NT2/D1 (cell line): Measurements from ENCODE around the gene PSMB5.

Experiments
- DNase-seq: peaks from one replicate; pipeline ENCODE4 v3.0.0-alpha.2; 2011; ENCODE audit warnings: low read depth, low spot score
- H3K27me3 ChIP-seq: 2 replicates; pipeline ENCODE4 v1.6.0; 2011; ENCODE audit warnings: mild to moderate bottlenecking; ENCODE audit not compliant: insufficient read length, insufficient read depth
- H3K36me3 ChIP-seq: 2 replicates; pipeline ENCODE4 v1.6.1; 2011; ENCODE audit warnings: mild to moderate bottlenecking, low read length, mixed read lengths; ENCODE audit not compliant: insufficient read depth, insufficient read length
- H3K4me1 ChIP-seq: 2 replicates; pipeline ENCODE4 v1.5.1; 2011; ENCODE audit not compliant: insufficient read depth, insufficient read length
- H3K4me3 ChIP-seq: 2 replicates; pipeline ENCODE4 v1.5.1; 2011; ENCODE audit warnings: low read depth; ENCODE audit not compliant: insufficient read length
- H3K9ac ChIP-seq: 2 replicates; pipeline ENCODE4 v1.6.0; 2011; ENCODE audit warnings: low read depth; ENCODE audit not compliant: insufficient read length
- H3K9me3 ChIP-seq: 2 replicates; pipeline ENCODE4 v1.5.1; 2011; ENCODE audit warnings: mild to moderate bottlenecking, low read length; ENCODE audit not compliant: insufficient read depth
- SUZ12 ChIP-seq: IDR thresholded peaks from 2 replicates; pipeline ENCODE4 v1.6.1; 2011; ENCODE audit not compliant: insufficient read length, insufficient read depth; ENCODE audit errors: extremely low read depth
- YY1 ChIP-seq: IDR thresholded peaks from 2 replicates; pipeline ENCODE4 v1.6.1; 2011; ENCODE audit not compliant: insufficient read length, insufficient read depth
- ZNF274 ChIP-seq: IDR thresholded peaks from 2 replicates; pipeline ENCODE4 v1.6.1; 2011; ENCODE audit warnings: mild to moderate bottlenecking, low read depth, low read length

The PSMB5 gene

DNA sequence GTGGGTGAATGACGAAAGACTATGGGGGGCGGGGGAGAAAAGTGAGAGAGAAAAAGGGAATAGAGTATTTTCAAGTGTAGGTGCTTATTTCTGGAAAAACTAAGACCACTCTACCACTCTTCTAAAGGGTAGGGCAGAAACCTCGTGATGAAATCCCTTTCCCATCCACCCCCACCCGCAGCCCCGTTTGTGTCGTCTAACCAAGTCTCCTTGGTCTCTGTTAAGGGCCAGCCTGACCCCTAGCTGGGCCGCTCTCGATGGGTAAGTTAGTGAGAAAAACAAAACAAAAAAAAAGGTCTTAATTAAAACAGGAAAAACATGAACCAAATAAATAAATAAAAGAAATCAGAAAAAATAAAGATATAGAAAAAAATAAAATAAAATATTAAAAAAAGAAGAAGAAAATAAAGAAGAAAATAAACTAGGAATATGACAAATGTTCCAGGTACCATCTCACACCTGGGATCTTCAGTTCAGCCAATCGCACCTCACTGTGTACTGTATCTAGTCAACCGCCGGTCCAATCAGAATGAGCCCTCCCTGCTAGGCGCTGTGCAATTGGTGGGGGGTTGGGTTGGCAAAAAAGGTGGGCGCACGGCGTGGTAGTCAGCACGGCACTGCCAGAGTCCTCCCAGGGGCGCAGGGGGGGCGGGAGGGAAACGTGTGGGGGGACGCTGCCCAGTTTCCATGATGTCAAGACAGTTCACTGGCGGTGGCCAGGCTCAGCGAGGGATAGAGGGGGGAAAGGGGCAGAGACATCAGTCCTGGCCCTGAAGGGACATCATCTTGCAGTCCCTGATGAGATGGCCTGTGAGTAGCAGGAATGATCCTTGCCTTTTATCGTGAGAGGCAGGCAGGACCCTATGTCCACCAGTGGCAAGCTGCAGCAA is 32.4 kb upstream of the PSMB5 start:
- DNase-seq: no peak
- Histone ChIP-seq H3K4me3 (no peak overlapping the region), H3K36me3 (peaks cover 79% of the 10 kb centered on the region), H3K4me1 (peaks cover 29% of the 10 kb centered on the region), H3K27me3 (no peaks in the 10 kb centered on the region), H3K9me3 (no peaks in the 10 kb centered on the region), H3K9ac (no peak overlapping the region)
- no peak for TF ChIP-seq ZNF274
- no peak for TF ChIP-seq SUZ12
- no peak for TF ChIP-seq YY1

DNA sequence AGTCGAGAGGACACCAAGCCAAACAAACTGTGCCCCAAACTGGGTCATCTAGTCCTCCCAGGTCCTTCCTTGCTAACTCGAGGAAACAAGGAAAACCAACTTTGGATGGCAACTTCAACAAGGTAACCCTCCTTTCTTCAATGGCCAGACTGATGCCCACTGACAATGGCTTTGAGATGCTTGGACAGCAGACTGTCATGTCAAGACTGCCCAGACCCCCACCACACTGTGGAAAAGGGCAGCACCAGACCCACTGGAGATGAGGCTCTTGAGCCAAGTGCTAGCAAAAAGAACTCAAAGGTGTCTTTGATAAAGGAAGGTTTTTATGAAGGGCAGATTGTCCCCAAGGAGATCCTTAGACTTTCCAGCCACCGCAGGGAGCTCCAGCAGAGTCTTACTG is 31.7 kb upstream of the PSMB5 start:
- DNase-seq: no peak
- TF ChIP-seq YY1 (no peak), SUZ12 (no peak), ZNF274 (no peak)
- peaks cover 84% of the 10 kb centered on the region for H3K36me3 ChIP-seq

DNA sequence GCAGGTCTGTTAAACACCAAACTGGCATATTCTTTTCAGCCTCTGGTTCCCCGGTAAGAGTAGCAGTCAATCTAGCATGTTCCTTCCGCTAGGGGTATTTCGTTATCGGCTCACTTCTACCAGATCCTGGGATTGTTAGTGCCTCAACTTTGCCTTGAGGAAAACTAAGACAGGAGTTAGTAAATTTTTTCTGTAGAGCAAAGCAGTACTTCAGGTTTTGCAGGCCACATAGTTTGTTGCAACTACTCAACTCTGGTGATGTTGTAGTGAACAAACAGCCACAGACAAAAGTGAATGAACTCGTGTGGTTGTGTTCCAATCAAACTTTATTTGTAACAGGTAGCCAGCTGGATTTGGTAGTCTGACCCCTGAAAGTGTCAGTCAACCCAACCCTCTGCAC is 28.9 kb upstream of the PSMB5 start:
- peaks cover 95% of the 10 kb centered on the region for H3K36me3 ChIP-seq

More for the DNA sequence above, 31.7 kb upstream of the PSMB5 start:
- Histone ChIP-seq H3K4me1 (peaks cover 26% of the 10 kb centered on the region), H3K9me3 (no peaks in the 10 kb centered on the region), H3K27me3 (no peaks in the 10 kb centered on the region), H3K9ac (no peak overlapping the region), H3K4me3 (no peak overlapping the region)

DNA sequence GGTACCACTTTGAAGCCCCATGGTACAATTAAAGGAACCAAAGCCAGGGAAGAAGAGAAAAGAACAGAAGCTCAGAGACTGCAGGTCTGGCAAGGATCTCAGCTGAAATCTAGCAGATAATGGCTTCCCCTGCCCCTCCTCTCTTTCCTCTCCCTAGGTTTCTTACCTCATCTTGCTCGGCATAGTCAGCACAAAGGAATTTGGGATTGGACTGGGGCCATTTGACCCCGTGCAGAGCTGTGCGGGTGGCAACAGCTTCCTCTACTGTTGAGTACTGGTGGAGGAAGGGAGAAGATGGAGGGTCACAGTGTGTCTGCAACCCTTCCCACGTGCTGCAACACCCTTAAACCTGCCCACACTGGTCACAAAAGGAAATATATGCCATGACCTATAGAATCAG is 27.3 kb upstream of the PSMB5 start:
- DNase-seq: no peak
- peaks cover 85% of the 10 kb centered on the region for H3K36me3 ChIP-seq
- TF ChIP-seq YY1 (no peak), ZNF274 (no peak), SUZ12 (no peak)
- peaks cover 13% of the 10 kb centered on the region for H3K4me1 ChIP-seq
- no peaks in the 10 kb centered on the region for H3K9me3 ChIP-seq
- H3K9ac ChIP-seq: no peak overlapping the region
- no peaks in the 10 kb centered on the region for H3K27me3 ChIP-seq
- no peak overlapping the region for H3K4me3 ChIP-seq

More for the DNA sequence above, 28.9 kb upstream of the PSMB5 start:
- DNase-seq: no peak
- Histone ChIP-seq H3K27me3 (no peaks in the 10 kb centered on the region), H3K4me3 (no peak overlapping the region), H3K4me1 (peaks cover 23% of the 10 kb centered on the region), H3K9ac (no peak overlapping the region), H3K9me3 (no peaks in the 10 kb centered on the region)
- TF ChIP-seq YY1 (no peak), ZNF274 (no peak), SUZ12 (no peak)

DNA sequence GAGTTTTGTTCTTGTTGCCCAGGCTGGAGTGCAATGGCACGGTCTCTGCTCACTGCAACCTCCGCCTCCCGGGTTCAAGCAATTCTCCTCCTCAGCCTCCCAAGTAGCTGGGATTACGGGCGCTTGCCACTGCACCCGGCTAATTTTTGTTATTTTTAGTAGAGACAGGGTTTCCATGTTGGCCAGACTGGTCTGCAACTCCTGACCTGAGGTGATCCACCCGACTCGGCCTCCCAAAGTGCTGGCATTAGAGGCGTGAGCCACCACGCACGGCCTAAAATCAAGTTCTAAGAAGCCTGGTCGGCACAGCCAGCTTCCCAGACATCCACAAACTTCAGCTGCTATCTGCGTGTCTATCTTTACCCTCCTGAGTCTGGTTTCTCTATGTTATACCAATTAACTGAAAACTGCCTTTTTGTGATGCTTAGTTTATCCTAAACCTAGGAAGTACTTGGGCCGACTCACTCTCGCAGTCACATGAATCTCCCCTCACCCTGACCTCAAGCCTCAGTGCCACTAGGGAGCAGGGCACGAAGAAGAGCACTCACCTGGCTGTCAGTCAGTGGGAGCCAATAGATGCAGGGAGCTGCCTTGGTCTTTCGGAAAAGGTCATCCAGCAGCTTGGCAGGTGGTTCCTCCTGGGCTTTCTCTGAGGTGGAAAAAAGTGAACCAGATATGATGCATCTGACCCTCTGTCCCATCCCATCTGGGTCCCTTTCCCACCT is 26.0 kb upstream of the PSMB5 start:
- H3K4me3 ChIP-seq: no peak overlapping the region
- TF ChIP-seq ZNF274 (no peak), SUZ12 (no peak), YY1 (no peak)
- H3K9me3 ChIP-seq: no peaks in the 10 kb centered on the region
- no peak for DNase-seq
- no peaks in the 10 kb centered on the region for H3K27me3 ChIP-seq
- no peak overlapping the region for H3K9ac ChIP-seq
- H3K4me1 ChIP-seq: peaks cover 8% of the 10 kb centered on the region
- peaks cover 72% of the 10 kb centered on the region for H3K36me3 ChIP-seq

DNA sequence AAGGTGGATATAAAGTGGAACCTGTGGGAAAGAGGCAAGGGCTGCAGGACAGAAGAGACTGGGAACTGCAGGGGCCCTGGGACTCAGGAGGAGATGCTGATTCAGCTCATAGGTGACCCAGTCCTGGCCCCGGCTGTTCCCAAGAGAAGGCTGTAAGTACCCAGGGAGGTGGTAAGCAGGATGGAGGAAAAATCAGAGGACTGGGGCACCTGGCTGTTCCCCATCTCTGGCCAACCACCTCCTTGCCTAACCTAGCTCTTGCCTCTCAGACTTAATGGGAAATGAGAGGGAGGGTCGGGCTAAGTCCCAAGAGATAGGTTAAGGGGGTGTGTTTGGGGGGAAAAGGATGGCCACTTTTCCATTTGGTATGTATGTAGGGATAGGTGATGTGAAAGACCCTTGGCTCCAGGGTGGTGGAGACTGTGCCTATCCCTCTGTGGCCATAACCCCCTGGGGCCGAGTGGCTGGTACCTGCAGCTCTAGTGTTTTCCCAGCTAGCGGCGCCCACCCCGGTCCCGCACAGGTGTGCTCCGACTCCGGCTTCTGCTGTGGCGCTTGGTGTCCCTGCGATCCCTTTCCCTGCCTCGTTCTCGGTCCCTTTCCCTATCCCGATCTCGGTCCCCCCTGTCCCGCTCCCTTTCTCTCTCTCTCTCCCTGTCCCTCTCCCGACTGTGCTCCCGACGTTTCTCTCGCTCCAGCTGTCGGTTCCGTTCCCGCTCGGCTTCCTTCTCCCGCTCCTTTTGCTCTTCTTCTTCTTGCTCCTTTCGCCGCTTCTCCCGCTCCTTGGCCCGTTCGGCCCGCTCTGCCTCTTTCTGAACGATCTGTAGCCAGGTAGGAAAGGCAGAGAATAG is 24.2 kb upstream of the PSMB5 start:
- Histone ChIP-seq H3K36me3 (peaks cover 73% of the 10 kb centered on the region), H3K9ac (no peak overlapping the region), H3K4me1 (peaks cover 11% of the 10 kb centered on the region), H3K27me3 (no peaks in the 10 kb centered on the region), H3K9me3 (no peaks in the 10 kb centered on the region), H3K4me3 (no peak overlapping the region)
- DNase-seq: no peak
- no peak for TF ChIP-seq SUZ12
- TF ChIP-seq ZNF274: no peak
- TF ChIP-seq YY1: no peak
